IPS-18c (cell line): ENCODE data around the gene CUBN.

Experiments
- H3K4me3 ChIP-seq: 2 replicates; pipeline ENCODE4 v1.7.0; 2013; ENCODE audit warnings: low read depth, mild to moderate bottlenecking, low read length, moderate library complexity; ENCODE audit not compliant: insufficient read depth
- H3K9me3 ChIP-seq: one replicate; pipeline ENCODE4 v1.6.1; 2013; ENCODE audit warnings: mild to moderate bottlenecking, low read length, moderate library complexity; ENCODE audit not compliant: control insufficient read depth, insufficient read depth

Gene CUBN

GRCh38 chr10:17129741-17130140, at the start of gene CUBN:
Gene CUBN (minus strand): TSS chr10:17129811. CDS start chr10:17129765, 46 bp downstream.
- no peak within 1 kb of the TSS for H3K4me3 ChIP-seq
- H3K9me3 ChIP-seq = no peaks in the 10 kb centered on the region

- Histone ChIP-seq H3K4me3 (no peak overlapping the region), H3K9me3 (no peaks in the 10 kb centered on the region)
These were observed 49.4 kb upstream of the CUBN start for GRCh38 chr10:17179002-17179401.

GRCh38 chr10:17178006-17178405, 48.4 kb upstream of the CUBN start:
- H3K9me3 ChIP-seq = no peaks in the 10 kb centered on the region

GRCh38 chr10:17177014-17177413, 47.4 kb upstream of the CUBN start:
- Histone ChIP-seq H3K4me3 (no peak overlapping the region), H3K9me3 (no peaks in the 10 kb centered on the region)

More at GRCh38 chr10:17178006-17178405, 48.4 kb upstream of the CUBN start:
- no peak overlapping the region for H3K4me3 ChIP-seq

GRCh38 chr10:17176091-17176490, 46.5 kb upstream of the CUBN start:
- no peak overlapping the region for H3K4me3 ChIP-seq
- H3K9me3 ChIP-seq = no peaks in the 10 kb centered on the region

GRCh38 chr10:17175551-17175950, 45.9 kb upstream of the CUBN start:
- H3K9me3 ChIP-seq = no peaks in the 10 kb centered on the region
- H3K4me3 ChIP-seq = no peak overlapping the region

- H3K9me3 ChIP-seq = no peaks in the 10 kb centered on the region
- no peak overlapping the region for H3K4me3 ChIP-seq
These were observed 45.0 kb upstream of the CUBN start for GRCh38 chr10:17174626-17175025.

- Histone ChIP-seq H3K4me3 (no peak overlapping the region), H3K9me3 (no peaks in the 10 kb centered on the region)
These were observed 41.6 kb upstream of the CUBN start for GRCh38 chr10:17171141-17171641.

- H3K9me3 ChIP-seq = no peaks in the 10 kb centered on the region
- H3K4me3 ChIP-seq = no peak overlapping the region
These were observed 40.2 kb upstream of the CUBN start for GRCh38 chr10:17169803-17170202.

GRCh38 chr10:17166699-17167098, 37.1 kb upstream of the CUBN start:
- Histone ChIP-seq H3K9me3 (no peaks in the 10 kb centered on the region), H3K4me3 (no peak overlapping the region)

GRCh38 chr10:17162828-17163227, 33.2 kb upstream of the CUBN start:
- Histone ChIP-seq H3K9me3 (no peaks in the 10 kb centered on the region), H3K4me3 (no peak overlapping the region)

- H3K4me3 ChIP-seq = no peak overlapping the region
- no peaks in the 10 kb centered on the region for H3K9me3 ChIP-seq
These were observed 32.2 kb upstream of the CUBN start for GRCh38 chr10:17161775-17162174.

- no peak overlapping the region for H3K4me3 ChIP-seq
- no peaks in the 10 kb centered on the region for H3K9me3 ChIP-seq
These were observed 27.4 kb upstream of the CUBN start for GRCh38 chr10:17157024-17157423.

GRCh38 chr10:17155826-17156225, 26.2 kb upstream of the CUBN start:
- H3K4me3 ChIP-seq = no peak overlapping the region
- no peaks in the 10 kb centered on the region for H3K9me3 ChIP-seq

GRCh38 chr10:17154116-17154515, 24.5 kb upstream of the CUBN start:
- Histone ChIP-seq H3K4me3 (no peak overlapping the region), H3K9me3 (no peaks in the 10 kb centered on the region)

- Histone ChIP-seq H3K4me3 (no peak overlapping the region), H3K9me3 (no peaks in the 10 kb centered on the region)
These were observed 23.7 kb upstream of the CUBN start for GRCh38 chr10:17153321-17153720.

GRCh38 chr10:17151716-17152115, 22.1 kb upstream of the CUBN start:
- Histone ChIP-seq H3K9me3 (no peaks in the 10 kb centered on the region), H3K4me3 (no peak overlapping the region)

- Histone ChIP-seq H3K4me3 (no peak overlapping the region), H3K9me3 (no peaks in the 10 kb centered on the region)
These were observed 18.4 kb upstream of the CUBN start for GRCh38 chr10:17147884-17148489.

GRCh38 chr10:17146892-17147291, 17.3 kb upstream of the CUBN start:
- no peaks in the 10 kb centered on the region for H3K9me3 ChIP-seq
- H3K4me3 ChIP-seq = no peak overlapping the region
